H9 (cell line): ENCODE measurements around the gene CROCC2. TPM values are rescaled to one million over a fixed set of nuclear protein-coding genes. Genes with fewer than 3 reads are reported as not detected.

ENCODE experiments used
- DNase-seq: peaks from one replicate; pipeline ENCODE4 v3.0.0-alpha.2; 2017
- H2AFZ ChIP-seq: one replicate; pipeline ENCODE4 v1.6.1; 2013; ENCODE audit warnings: mild to moderate bottlenecking, low read length, control low read depth, moderate library complexity
- H2AK5ac ChIP-seq: 2 replicates; pipeline ENCODE4 v1.6.1; 2013; ENCODE audit warnings: low read length, control low read depth, mixed read lengths; ENCODE audit not compliant: insufficient read length
- H2BK120ac ChIP-seq: one replicate; pipeline ENCODE4 v1.6.1; 2013; ENCODE audit warnings: low read depth, mild to moderate bottlenecking, low read length, control low read depth, inconsistent platforms; ENCODE audit not compliant: poor library complexity, severe bottlenecking
- H2BK12ac ChIP-seq: 2 replicates; pipeline ENCODE4 v1.6.1; 2013; ENCODE audit warnings: low read length, control low read depth, mixed read lengths, low read depth; ENCODE audit not compliant: insufficient read length
- H2BK15ac ChIP-seq: 2 replicates; pipeline ENCODE4 v1.6.1; 2013; ENCODE audit warnings: low read depth, low read length, control low read depth
- H2BK20ac ChIP-seq: one replicate; pipeline ENCODE4 v1.6.1; 2013; ENCODE audit warnings: low read depth, mild to moderate bottlenecking, low read length, control low read depth, inconsistent platforms; ENCODE audit not compliant: poor library complexity, severe bottlenecking
- H2BK5ac ChIP-seq: 2 replicates; pipeline ENCODE4 v1.6.1; 2013; ENCODE audit warnings: low read length, control low read depth, mixed read lengths; ENCODE audit not compliant: insufficient read length
- H3K14ac ChIP-seq: 2 replicates; pipeline ENCODE4 v1.6.1; 2013; ENCODE audit warnings: low read length, control low read depth; ENCODE audit not compliant: insufficient read depth
- H3K18ac ChIP-seq: 2 replicates; pipeline ENCODE4 v1.6.1; 2013; ENCODE audit warnings: low read depth, mild to moderate bottlenecking, mixed read lengths, low read length, control low read depth; ENCODE audit not compliant: insufficient read length
- H3K23ac ChIP-seq: 2 replicates; pipeline ENCODE4 v1.6.1; 2013; ENCODE audit warnings: low read length, control low read depth, mixed read lengths, low read depth; ENCODE audit not compliant: insufficient read length
- H3K23me2 ChIP-seq: 2 replicates; pipeline ENCODE4 v1.6.1; 2013; ENCODE audit warnings: low read depth, mild to moderate bottlenecking, mixed read lengths, low read length, control low read depth; ENCODE audit not compliant: insufficient read length, poor library complexity, severe bottlenecking
- H3K27ac ChIP-seq: 2 replicates; pipeline ENCODE4 v1.5.1; 2013; ENCODE audit warnings: low read length, control low read depth, mixed read lengths, low read depth; ENCODE audit not compliant: insufficient read length
- H3K27me3 ChIP-seq: 2 replicates; pipeline ENCODE4 v1.6.1; 2013; ENCODE audit warnings: low read length, control low read depth, inconsistent platforms; ENCODE audit not compliant: insufficient read depth
- H3K4ac ChIP-seq: 2 replicates; pipeline ENCODE4 v1.6.1; 2013; ENCODE audit warnings: low read depth, mild to moderate bottlenecking, control low read depth, inconsistent platforms, low read length, moderate library complexity
- H3K4me1 ChIP-seq: 2 replicates; pipeline ENCODE4 v1.6.1; 2013; ENCODE audit warnings: low read length, control low read depth, inconsistent platforms; ENCODE audit not compliant: insufficient read depth
- H3K4me2 ChIP-seq: 2 replicates; pipeline ENCODE4 v1.6.1; 2013; ENCODE audit warnings: low read length, control low read depth, mixed read lengths; ENCODE audit not compliant: insufficient read length, insufficient read depth
- H3K56ac ChIP-seq: 2 replicates; pipeline ENCODE4 v1.6.1; 2013; ENCODE audit warnings: low read depth, mild to moderate bottlenecking, mixed read lengths, low read length, control low read depth; ENCODE audit not compliant: insufficient read length
- H3K79me1 ChIP-seq: 2 replicates; pipeline ENCODE4 v1.6.1; 2013; ENCODE audit warnings: low read depth, mild to moderate bottlenecking, moderate library complexity, low read length, control low read depth, inconsistent platforms; ENCODE audit not compliant: insufficient read depth, poor library complexity, severe bottlenecking
- H3K79me2 ChIP-seq: 2 replicates; pipeline ENCODE4 v1.6.1; 2013; ENCODE audit warnings: low read length, control low read depth, inconsistent platforms; ENCODE audit not compliant: insufficient read depth
- H3K9ac ChIP-seq: 2 replicates; pipeline ENCODE4 v1.6.1; 2013; ENCODE audit warnings: low read length, control low read depth, mixed read lengths; ENCODE audit not compliant: insufficient read length; ENCODE audit errors: extremely low read depth
- H3K9me3 ChIP-seq: one replicate; pipeline ENCODE4 v1.6.1; 2013; ENCODE audit warnings: low read depth, low read length, inconsistent platforms; ENCODE audit not compliant: control insufficient read depth
- H3T11ph ChIP-seq: one replicate; pipeline ENCODE4 v1.6.1; 2013; ENCODE audit warnings: mild to moderate bottlenecking, low read length, control low read depth, inconsistent platforms
- H4K20me1 ChIP-seq: one replicate; pipeline ENCODE4 v1.6.1; 2013; ENCODE audit not compliant: control insufficient read depth, insufficient read length, insufficient read depth
- H4K5ac ChIP-seq: 2 replicates; pipeline ENCODE4 v1.6.1; 2013; ENCODE audit warnings: low read depth, mild to moderate bottlenecking, mixed read lengths, low read length, control low read depth; ENCODE audit not compliant: insufficient read length
- H4K8ac ChIP-seq: replicated peaks from 2 replicates; pipeline ENCODE4 v1.6.1; 2013; ENCODE audit warnings: low read length, control low read depth, mixed read lengths, low read depth; ENCODE audit not compliant: insufficient read length
- H4K91ac ChIP-seq: 2 replicates; pipeline ENCODE4 v1.6.1; 2013; ENCODE audit warnings: low read depth, mild to moderate bottlenecking, moderate library complexity, mixed read lengths, low read length, control low read depth; ENCODE audit not compliant: insufficient read length
- H3K27ac Mint-ChIP-seq, 3 experiments: 2 replicates in 2 of 3; 3 replicates in 1 of 3; pipeline ENCODE4 v1.8.0; 2020 to 2021; ENCODE audit warnings: mixed read lengths in 3 of 3, mild to moderate bottlenecking in 1 of 3, moderate library complexity in 1 of 3
- H3K27me3 Mint-ChIP-seq: 2 replicates; pipeline ENCODE4 v1.8.0; 2021; ENCODE audit warnings: low read depth, mild to moderate bottlenecking, moderate library complexity, mixed read lengths
- H3K36me3 Mint-ChIP-seq, 3 experiments: 2 replicates in 2 of 3; 3 replicates in 1 of 3; pipeline ENCODE4 v1.8.0; 2020 to 2021; ENCODE audit warnings: low read depth in 3 of 3, mixed read lengths in 3 of 3; ENCODE audit not compliant: insufficient read depth in 1 of 3
- H3K4me1 Mint-ChIP-seq, 2 experiments: 2 replicates each; pipeline ENCODE4 v1.8.0; 2020; ENCODE audit warnings: mixed read lengths in 2 of 2
- H3K4me3 Mint-ChIP-seq, 2 experiments: 2 replicates in 1 of 2; 3 replicates in 1 of 2; pipeline ENCODE4 v1.8.0; 2020 to 2021; ENCODE audit warnings: mild to moderate bottlenecking in 2 of 2, mixed read lengths in 2 of 2, moderate library complexity in 1 of 2
- H3K9me3 Mint-ChIP-seq, 2 experiments: 2 replicates in 1 of 2; 3 replicates in 1 of 2; pipeline ENCODE4 v1.8.0; 2020; ENCODE audit warnings: mild to moderate bottlenecking in 2 of 2, mixed read lengths in 2 of 2, moderate library complexity in 1 of 2
- WGBS: extraction: QIAGEN DNeasy Blood & Tissue Kit; methylation state at CpG from one replicate; pipeline ENCODE4 v1.1.7; 2013; ENCODE audit warnings: missing lambda C conversion rate, low lambda C conversion rate, mixed read lengths; ENCODE audit not compliant: insufficient read length; ENCODE audit errors: extremely low coverage; 5-methylcytosine and 5-hydroxymethylcytosine counted together
- total RNA-seq: library from RNA; stranded (reverse); gene quantifications from 2 replicates; pipeline ENCODE4 v1.2.1, GENCODE V29; 2021
- TF ChIP-seq, protein P1 (sequence below): fragments of 200-600 bp; sonication (generic); conservative IDR thresholded peaks from 3 replicates; pipeline ENCODE4 v1.8.0; 2021; ENCODE audit warnings: antibody characterized with exemption, mild to moderate bottlenecking

CROCC2 gene
- total RNA-seq, 1 experiment from 2014 or later = not detected

DNA sequence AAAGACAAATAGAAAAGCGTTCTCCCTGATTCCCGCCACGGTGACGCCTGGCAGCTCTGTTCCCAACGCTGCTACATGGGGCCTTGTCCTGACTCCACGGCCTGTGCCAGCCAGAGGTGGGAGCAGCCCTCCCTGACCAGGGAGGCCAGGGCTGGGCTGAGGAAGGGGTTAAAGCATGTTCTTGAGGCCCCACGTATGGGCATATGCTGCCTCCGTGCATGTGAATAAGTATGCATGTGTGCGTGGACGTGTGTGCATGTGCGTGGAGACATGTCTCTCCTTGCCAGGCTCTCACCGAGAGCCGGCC lies 90.7 kb downstream of the CROCC2 start:
- Histone ChIP-seq H3K79me1 (no peaks in the 10 kb centered on the region), H3T11ph (no peak overlapping the region), H3K18ac (no peak overlapping the region), H3K4me2 (no peak overlapping the region), H3K14ac (no peak overlapping the region), H3K27me3 (peaks cover 3% of the 10 kb centered on the region; the same call in 1 of the 2 replicates), H3K4me1 (no peaks in the 10 kb centered on the region), H3K9ac (no peak overlapping the region), H2BK15ac (no peak overlapping the region), H3K56ac (no peak overlapping the region), H4K8ac (no peak overlapping the region), H3K9me3 (no peaks in the 10 kb centered on the region), H3K23ac (no peak overlapping the region), H2AK5ac (no peak overlapping the region), H3K4ac (no peak overlapping the region), H2AFZ (no peak overlapping the region), H4K20me1 (no peaks in the 10 kb centered on the region), H4K91ac (no peak overlapping the region), H4K5ac (no peak overlapping the region), H3K79me2 (no peaks in the 10 kb centered on the region), H2BK20ac (no peak overlapping the region), H2BK5ac (no peak overlapping the region), H2BK120ac (no peak overlapping the region), H3K23me2 (peaks cover 6% of the 10 kb centered on the region), H2BK12ac (no peak overlapping the region), H3K27ac (no peak overlapping the region)
- TF ChIP-seq, protein P1, sequence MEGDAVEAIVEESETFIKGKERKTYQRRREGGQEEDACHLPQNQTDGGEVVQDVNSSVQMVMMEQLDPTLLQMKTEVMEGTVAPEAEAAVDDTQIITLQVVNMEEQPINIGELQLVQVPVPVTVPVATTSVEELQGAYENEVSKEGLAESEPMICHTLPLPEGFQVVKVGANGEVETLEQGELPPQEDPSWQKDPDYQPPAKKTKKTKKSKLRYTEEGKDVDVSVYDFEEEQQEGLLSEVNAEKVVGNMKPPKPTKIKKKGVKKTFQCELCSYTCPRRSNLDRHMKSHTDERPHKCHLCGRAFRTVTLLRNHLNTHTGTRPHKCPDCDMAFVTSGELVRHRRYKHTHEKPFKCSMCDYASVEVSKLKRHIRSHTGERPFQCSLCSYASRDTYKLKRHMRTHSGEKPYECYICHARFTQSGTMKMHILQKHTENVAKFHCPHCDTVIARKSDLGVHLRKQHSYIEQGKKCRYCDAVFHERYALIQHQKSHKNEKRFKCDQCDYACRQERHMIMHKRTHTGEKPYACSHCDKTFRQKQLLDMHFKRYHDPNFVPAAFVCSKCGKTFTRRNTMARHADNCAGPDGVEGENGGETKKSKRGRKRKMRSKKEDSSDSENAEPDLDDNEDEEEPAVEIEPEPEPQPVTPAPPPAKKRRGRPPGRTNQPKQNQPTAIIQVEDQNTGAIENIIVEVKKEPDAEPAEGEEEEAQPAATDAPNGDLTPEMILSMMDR = no peak
- Mint-ChIP-seq H3K27ac (no peak overlapping the region), H3K4me3 (no peak overlapping the region), H3K36me3 (no peaks in the 10 kb centered on the region; a peak in 2 of 7 replicates), H3K9me3 (peaks cover 0 to 2% of the 10 kb centered on the region in 2 experiments; a peak in 1 of 5 replicates), H3K4me1 (peaks cover 0 to 4% of the 10 kb centered on the region in 2 experiments; a peak in 2 of 4 replicates), H3K27me3 (peaks cover 34% of the 10 kb centered on the region)
- WGBS = no CpG with 5 or more reads among the region's 13 CpGs
- peak; percentile 22 for DNase-seq
